OCI-LY7 (cell line): ENCODE data around the gene IMMP2L. TPM values are rescaled to one million over a fixed set of nuclear protein-coding genes. Genes with fewer than 3 reads are reported as not detected.
"Not testable (repeated sequence)": the region's sequence is repeated elsewhere in the genome, so short reads cannot be mapped to it uniquely, and the experiment has no call there.

Experiments
- BruUV-seq: library from RNA; stranded (reverse); fragments of 400-500 nt; replicated peaks from 2 replicates; lab custom pipeline; 2021; lab: Mats Ljungman, UMichigan
- CTCF ChIA-PET: fragments of 300-600 bp; sonication (Branson Sonifier 250); formaldehyde crosslinking; loops from one replicate; lab custom pipeline; 2022; ENCODE audit warnings: antibody characterized with exemption; ENCODE audit not compliant: unreplicated experiment; lab: Charles Lee
- POLR2A ChIA-PET: fragments of 300-600 bp; sonication (Branson Sonifier 250); formaldehyde crosslinking; loops from one replicate; lab custom pipeline; 2022; ENCODE audit warnings: antibody characterized with exemption; lab: Charles Lee
- DNase-seq: peaks from one replicate; pipeline ENCODE4 v3.0.0-alpha.2; 2015; ENCODE audit warnings: low spot score
- H2AFZ ChIP-seq: fragments of 200-600 bp; sonication (generic), shearing (Covaris generic); 2 replicates; pipeline ENCODE4 v1.6.1; 2014; ENCODE audit warnings: mild to moderate bottlenecking, antibody characterized with exemption, low read length, moderate library complexity
- H3K27ac ChIP-seq: fragments of 200-600 bp; sonication (generic); 2 replicates; pipeline ENCODE4 v1.5.1; 2014; ENCODE audit warnings: mixed run types, low read depth, mild to moderate bottlenecking, moderate library complexity, low read length, inconsistent platforms; ENCODE audit not compliant: poor library complexity, severe bottlenecking
- H3K36me3 ChIP-seq: fragments of 200-600 bp; sonication (generic); 2 replicates; pipeline ENCODE4 v1.6.1; 2014; ENCODE audit warnings: mild to moderate bottlenecking, antibody characterized with exemption, low read length, moderate library complexity, mixed read lengths; ENCODE audit not compliant: insufficient read depth
- H3K4me1 ChIP-seq: fragments of 200-600 bp; sonication (generic); 2 replicates; pipeline ENCODE4 v1.5.1; 2014; ENCODE audit warnings: mild to moderate bottlenecking, low read length; ENCODE audit not compliant: insufficient read depth, poor library complexity, severe bottlenecking
- H3K4me2 ChIP-seq: fragments of 200-600 bp; sonication (generic); 2 replicates; pipeline ENCODE4 v1.6.1; 2014; ENCODE audit warnings: mild to moderate bottlenecking, low read length
- H3K4me3 ChIP-seq: fragments of 200-600 bp; sonication (generic); 2 replicates; pipeline ENCODE4 v1.5.1; 2014; ENCODE audit warnings: mild to moderate bottlenecking, low read depth, low read length; ENCODE audit not compliant: poor library complexity, severe bottlenecking
- H3K79me2 ChIP-seq: fragments of 200-600 bp; sonication (generic); 2 replicates; pipeline ENCODE4 v1.6.1; 2016; ENCODE audit warnings: low read depth, mild to moderate bottlenecking, low read length, moderate library complexity, mixed read lengths; ENCODE audit not compliant: insufficient read depth
- H3K9me2 ChIP-seq: fragments of 200-600 bp; sonication (generic); 2 replicates; pipeline ENCODE4 v1.6.1; 2016; ENCODE audit warnings: mild to moderate bottlenecking, low read length, mixed read lengths; ENCODE audit not compliant: insufficient read depth
- H3K9me3 ChIP-seq: fragments of 200-600 bp; sonication (generic); 2 replicates; pipeline ENCODE4 v1.6.1; 2014; ENCODE audit warnings: mild to moderate bottlenecking, mixed run types, low read length, mixed read lengths
- H4K20me1 ChIP-seq: fragments of 200-600 bp; sonication (generic); 2 replicates; pipeline ENCODE4 v1.6.1; 2014; ENCODE audit warnings: mild to moderate bottlenecking, antibody characterized with exemption, low read length, moderate library complexity, mixed read lengths; ENCODE audit not compliant: insufficient read depth
- CTCF ChIP-seq: fragments of 200-600 bp; sonication (generic); conservative IDR thresholded peaks from 2 replicates; pipeline ENCODE4 v1.5.1; 2014; ENCODE audit warnings: mild to moderate bottlenecking, antibody characterized with exemption, low read length, moderate library complexity, mixed read lengths
- EZH2phosphoT487 ChIP-seq: fragments of 200-600 bp; sonication (generic); IDR thresholded peaks from 2 replicates; pipeline ENCODE4 v1.6.1; 2018; ENCODE audit warnings: low read depth, borderline replicate concordance, mild to moderate bottlenecking, mixed run types, antibody characterized with exemption, low read length, moderate library complexity, mixed read lengths
- intact Hi-C: fragments of 100-400 bp; cut with micrococcal nuclease; formaldehyde crosslinking; loops from one replicate; pipeline ENCODE4 v1.10.0; 2022; ENCODE audit not compliant: unreplicated experiment
- total RNA-seq, 2 experiments: library from RNA; depleted of rRNA in 1 of 2; stranded (reverse); fragments of >200 nt in 1 of 2; shearing (Covaris generic) in 1 of 2; gene quantifications; 2 replicates each; pipeline ENCODE4 v1.2.3, GENCODE V29; 2014 to 2022

IMMP2L gene
- total RNA-seq, 2 experiments from 2014 or later: 8.0 to 25.4 TPM

- H3K79me2 ChIP-seq: no peaks in the 10 kb centered on the region
- intact Hi-C loops: no loop called here
Observed at GRCh38 chr7:111587410-111588064, 25.2 kb upstream of the IMMP2L start.

GRCh38 chr7:111586711-111587409, 24.6 kb upstream of the IMMP2L start:
- no peak for DNase-seq
- no peaks in the 10 kb centered on the region for H3K36me3 ChIP-seq
- H3K4me2 ChIP-seq: no peak overlapping the region
- ChIA-PET CTCF (no interaction called here), POLR2A (interaction anchor here (0.6 kb wide), 1 partner anchor 303 kb away, joined by 7 read pairs; no protein-coding TSS in a partner anchor)
- no peaks in the 10 kb centered on the region for H3K4me1 ChIP-seq
- no peaks in the 10 kb centered on the region for H3K9me3 ChIP-seq
- intact Hi-C loops: no loop called here
- H3K27ac ChIP-seq: no peak overlapping the region
- H2AFZ ChIP-seq: no peak overlapping the region
- TF ChIP-seq CTCF: no peak
- TF ChIP-seq EZH2phosphoT487: no peak
- no peak overlapping the region for H3K4me3 ChIP-seq
- H3K79me2 ChIP-seq: no peaks in the 10 kb centered on the region
- no peaks in the 10 kb centered on the region for H3K9me2 ChIP-seq
- no peaks in the 10 kb centered on the region for H4K20me1 ChIP-seq
- no TSS peak for BruUV-seq

More at GRCh38 chr7:111587410-111588064, 25.2 kb upstream of the IMMP2L start:
- no TSS peak for BruUV-seq
- H3K4me1 ChIP-seq: no peaks in the 10 kb centered on the region
- no peak overlapping the region for H3K4me2 ChIP-seq
- no peaks in the 10 kb centered on the region for H4K20me1 ChIP-seq
- CTCF ChIA-PET: no interaction called here
- POLR2A ChIA-PET: no interaction called here
- TF ChIP-seq CTCF: no peak
- TF ChIP-seq EZH2phosphoT487: no peak
- H3K4me3 ChIP-seq: no peak overlapping the region
- no peaks in the 10 kb centered on the region for H3K9me2 ChIP-seq
- H2AFZ ChIP-seq: no peak overlapping the region
- H3K27ac ChIP-seq: no peak overlapping the region
- H3K36me3 ChIP-seq: no peaks in the 10 kb centered on the region
- DNase-seq: no peak
- H3K9me3 ChIP-seq: no peaks in the 10 kb centered on the region

GRCh38 chr7:111581784-111582488, 19.6 kb upstream of the IMMP2L start:
- H3K4me2 ChIP-seq, DNase-seq, H3K4me3 ChIP-seq, H3K4me1 ChIP-seq, H3K27ac ChIP-seq, H4K20me1 ChIP-seq, H3K9me2 ChIP-seq, POLR2A ChIA-PET, BruUV-seq, CTCF ChIA-PET, H3K36me3 ChIP-seq, intact Hi-C loops, H3K9me3 ChIP-seq, H2AFZ ChIP-seq, H3K79me2 ChIP-seq: not testable (repeated sequence)

GRCh38 chr7:111581207-111581606, 18.9 kb upstream of the IMMP2L start:
- BruUV-seq, H4K20me1 ChIP-seq, H3K27ac ChIP-seq, H3K79me2 ChIP-seq, H3K4me1 ChIP-seq, H3K4me2 ChIP-seq, intact Hi-C loops, H3K9me3 ChIP-seq, H3K4me3 ChIP-seq, DNase-seq, H3K36me3 ChIP-seq, CTCF ChIA-PET, H3K9me2 ChIP-seq, H2AFZ ChIP-seq: not testable (repeated sequence)
- POLR2A ChIA-PET: interaction anchor here (1.1 kb wide), 1 partner anchor 54 kb away, joined by 7 read pairs; no protein-coding TSS in a partner anchor
